D341Med (cell line): ENCODE results near the gene HIVEP1.
A peak's percentile ranks its signal among the peaks of the same experiment; 100 is the strongest.

Source experiments
- DNase-seq: peaks from one replicate; pipeline ENCODE4 v3.0.0; 2012; ENCODE audit warnings: low spot score

HIVEP1 gene

GRCh38 chr6:12012038-12012557, at the start of gene HIVEP1:
TSS of gene HIVEP1 (plus strand) at chr6:12012312. CDS start at chr6:12015629, 3,317 bp downstream.
- peak; percentile 65 for DNase-seq

GRCh38 chr6:11963756-11964500, 48.2 kb upstream of the HIVEP1 start:
- no peak for DNase-seq

DNA sequence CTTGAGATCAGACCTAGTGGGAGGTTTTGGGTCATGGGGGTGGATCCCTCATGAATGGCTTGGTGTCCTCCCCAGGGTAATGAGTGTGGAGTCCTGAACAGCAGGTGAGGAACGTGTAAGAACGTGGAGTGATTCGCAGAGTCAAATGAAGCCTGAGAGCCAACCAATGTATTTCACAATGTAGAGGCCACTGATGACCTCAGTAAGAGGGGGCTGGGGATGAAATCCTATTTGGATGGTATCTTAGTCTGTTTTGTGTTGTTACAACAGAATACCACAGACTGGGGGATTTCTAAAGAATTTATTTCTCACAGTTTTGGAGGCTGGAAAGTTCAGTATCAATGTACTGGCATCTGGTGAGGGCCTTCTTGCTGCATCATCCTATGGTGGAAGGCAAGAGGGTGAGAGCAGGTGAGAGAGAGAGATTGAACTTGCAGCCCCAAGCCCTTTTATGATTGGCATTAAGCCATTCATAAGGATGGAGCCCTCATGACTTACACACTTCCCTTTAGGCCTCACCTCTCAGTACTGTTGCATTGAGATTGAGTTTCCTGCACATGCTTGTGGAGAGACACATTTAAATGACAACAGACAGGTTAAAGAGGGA, 47.3 kb upstream of the HIVEP1 start:
- no peak for DNase-seq

- DNase-seq: no peak
Measured at GRCh38 chr6:11965499-11965898, 46.6 kb upstream of the HIVEP1 start.

DNA sequence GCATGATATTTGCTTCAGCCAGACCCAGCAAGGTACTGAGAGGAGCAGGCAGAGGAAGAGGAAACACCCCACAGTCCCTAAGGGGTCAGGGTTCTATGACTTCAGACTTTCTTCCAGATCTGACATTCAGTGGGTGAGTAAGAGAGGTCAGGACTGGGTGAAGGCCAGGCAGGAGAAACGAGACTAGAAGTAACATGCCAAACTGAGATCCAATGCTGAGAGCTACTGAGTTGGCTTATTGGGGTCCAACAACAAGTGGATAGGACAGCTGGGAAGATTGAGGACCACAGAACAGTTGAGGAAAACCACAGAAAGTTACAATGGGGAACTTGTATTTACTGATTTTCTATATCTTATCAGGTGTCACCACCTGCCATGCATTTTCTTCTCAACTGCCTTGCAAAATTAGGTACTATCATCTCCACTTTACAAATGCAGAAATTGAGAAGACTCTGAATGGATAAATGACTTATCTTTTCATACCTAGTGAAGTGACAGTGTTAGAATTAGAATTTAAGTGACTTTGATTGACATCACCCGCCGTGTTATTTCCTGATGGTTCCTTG, 43.8 kb upstream of the HIVEP1 start:
- no peak for DNase-seq

GRCh38 chr6:11969092-11969491, 43.0 kb upstream of the HIVEP1 start:
- no peak for DNase-seq

DNA sequence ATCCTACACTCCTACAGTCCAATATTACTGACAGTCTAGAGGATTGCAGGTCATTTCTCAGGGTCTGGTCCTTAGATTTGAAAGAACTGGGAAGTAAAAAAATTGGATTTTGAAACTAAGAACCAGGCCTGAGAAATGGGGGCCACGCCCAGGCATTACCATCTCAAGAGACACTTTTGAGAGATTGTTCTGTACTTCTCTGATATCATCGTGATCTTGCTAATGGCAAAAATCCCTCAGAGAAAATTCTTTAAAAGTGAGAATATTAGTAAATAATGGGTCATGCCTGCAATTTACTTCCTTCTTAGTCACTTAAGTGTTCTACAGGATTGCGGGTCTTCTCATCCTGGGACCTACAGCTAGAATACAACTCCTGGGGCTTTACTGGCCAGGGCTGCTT, 42.0 kb upstream of the HIVEP1 start:
- DNase-seq: no peak

DNA sequence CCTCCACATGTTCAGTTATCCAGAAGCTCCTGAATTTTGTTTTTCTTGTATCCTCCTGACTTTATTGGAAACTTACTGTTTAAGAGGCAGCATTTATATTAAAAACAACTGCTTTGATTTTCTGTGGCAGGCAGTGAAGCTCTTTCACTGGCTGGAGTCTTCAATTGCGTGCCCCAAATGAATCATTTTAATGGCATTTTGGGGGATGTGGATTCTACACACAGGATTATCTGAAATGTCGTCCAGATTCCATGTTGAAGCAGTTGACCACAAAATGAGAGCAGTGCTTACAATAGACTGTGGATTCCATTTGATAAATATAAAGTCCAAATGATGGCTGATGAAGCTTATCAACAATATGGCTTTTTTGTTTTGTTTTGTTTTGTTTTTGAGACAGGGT, 41.0 kb upstream of the HIVEP1 start:
- no peak for DNase-seq

DNA sequence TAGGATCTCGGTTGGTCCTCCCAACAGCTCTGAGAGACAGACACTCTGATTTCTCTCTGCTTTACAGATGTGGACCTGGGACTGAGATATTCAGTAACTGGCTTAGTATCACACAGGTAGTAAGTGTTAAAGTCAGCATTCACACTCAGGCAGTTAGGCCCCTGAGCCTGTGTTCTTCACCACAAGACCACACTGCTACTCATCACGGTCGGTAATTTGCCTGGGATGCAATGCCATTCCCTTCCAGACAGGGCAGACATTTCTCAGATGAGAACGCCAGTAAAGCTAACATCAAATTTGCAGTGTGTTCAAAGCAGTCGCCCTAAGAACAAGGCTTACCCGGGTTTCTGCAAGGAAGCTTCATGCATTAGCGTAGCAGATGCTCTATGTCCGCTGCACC, 39.8 kb upstream of the HIVEP1 start:
- DNase-seq: no peak

GRCh38 chr6:11972806-11973205, 39.3 kb upstream of the HIVEP1 start:
- no peak for DNase-seq

DNA sequence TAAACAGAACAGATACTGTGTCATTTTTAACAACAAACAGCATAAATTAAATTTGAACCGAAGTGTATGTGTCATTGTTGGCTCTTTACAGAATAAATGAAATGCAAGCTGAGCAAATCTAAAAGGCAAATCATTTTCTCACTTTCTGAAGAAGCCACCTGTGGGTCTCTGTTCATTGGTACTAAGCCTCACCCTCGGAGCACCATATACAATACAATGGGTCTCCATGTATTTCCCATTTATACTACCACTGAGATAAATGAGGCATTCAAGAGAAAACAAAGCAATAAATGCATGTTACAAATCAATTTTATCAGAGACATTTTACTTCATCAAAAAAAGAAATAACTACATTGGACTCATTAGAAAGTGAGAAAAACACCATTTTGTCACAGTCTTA, 38.9 kb upstream of the HIVEP1 start:
- no peak for DNase-seq

GRCh38 chr6:11974089-11974488, 38.0 kb upstream of the HIVEP1 start:
- DNase-seq: no peak

DNA sequence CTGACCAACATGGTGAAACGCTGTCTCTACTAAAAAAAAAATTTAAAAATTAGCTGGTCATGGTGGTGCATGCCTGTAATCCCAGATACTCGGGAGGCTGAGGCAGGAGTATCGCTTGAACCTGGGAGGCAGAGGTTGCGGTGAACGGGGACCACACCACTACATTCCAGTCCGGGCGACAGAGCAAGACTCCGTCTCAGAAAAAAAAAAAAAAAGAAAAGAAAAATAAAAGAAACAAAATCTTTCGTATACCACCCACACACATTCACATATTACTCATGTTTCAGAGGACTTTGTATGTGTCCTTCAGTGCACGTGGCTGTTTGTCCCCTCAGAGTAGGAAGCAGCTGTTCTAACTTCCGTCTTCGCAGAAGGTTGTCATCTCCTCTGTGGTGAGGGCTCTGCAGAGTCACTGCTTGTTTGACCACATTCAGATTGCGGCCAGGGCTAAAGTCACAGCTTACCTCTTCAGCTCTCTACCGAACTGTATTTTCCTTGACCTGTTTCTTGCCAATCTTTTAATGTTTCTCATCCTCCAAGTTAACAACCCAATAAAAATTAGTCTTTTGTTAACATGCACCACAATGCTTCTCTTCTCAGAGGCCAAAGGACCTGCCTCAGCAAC, 36.6 kb upstream of the HIVEP1 start:
- no peak for DNase-seq

GRCh38 chr6:11976489-11976888, 35.6 kb upstream of the HIVEP1 start:
- no peak for DNase-seq

GRCh38 chr6:11977193-11977592, 34.9 kb upstream of the HIVEP1 start:
- DNase-seq: no peak

- DNase-seq: no peak
Measured at GRCh38 chr6:11977738-11978137, 34.4 kb upstream of the HIVEP1 start.

- no peak for DNase-seq
Measured at GRCh38 chr6:11978169-11978987, 33.7 kb upstream of the HIVEP1 start.

GRCh38 chr6:11979866-11980265, 32.2 kb upstream of the HIVEP1 start:
- DNase-seq: no peak

DNA sequence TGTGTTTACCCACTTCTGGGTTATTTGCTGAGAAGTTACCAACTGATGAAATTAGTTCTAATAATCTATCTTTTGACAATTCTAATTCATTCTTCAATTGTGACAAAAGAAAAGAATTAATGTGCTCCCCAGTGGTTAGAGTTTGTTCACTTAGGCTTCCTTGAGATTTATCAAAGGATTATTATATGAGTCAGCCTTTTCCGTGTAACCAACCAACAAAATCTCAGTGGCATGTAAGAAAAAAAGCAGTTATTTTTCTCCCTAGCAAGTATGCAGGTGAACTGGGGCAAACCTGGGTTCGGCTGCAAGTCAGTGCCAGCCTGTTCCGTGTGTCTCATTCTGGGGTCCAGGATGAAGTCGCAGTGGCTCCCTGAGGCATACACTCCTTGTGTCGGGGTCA, 28.8 kb upstream of the HIVEP1 start:
- DNase-seq: no peak

GRCh38 chr6:11987386-11987785, 24.7 kb upstream of the HIVEP1 start:
- DNase-seq: no peak

GRCh38 chr6:11989386-11989785, 22.7 kb upstream of the HIVEP1 start:
- DNase-seq: no peak

GRCh38 chr6:11992086-11992485, 20.0 kb upstream of the HIVEP1 start:
- DNase-seq: no peak
